GM10266 (cell line): ENCODE data around the gene NRIP1.

Experiments used
- DNase-seq: peaks from one replicate; pipeline ENCODE4 v3.0.0; 2012; ENCODE audit errors: extremely low spot score
- CTCF ChIP-seq: IDR thresholded peaks from 2 replicates; pipeline ENCODE4 v1.5.1; 2012; ENCODE audit warnings: mild to moderate bottlenecking, low read depth; ENCODE audit not compliant: control insufficient read depth, insufficient read depth; ENCODE audit errors: missing control alignments

Gene NRIP1

DNA sequence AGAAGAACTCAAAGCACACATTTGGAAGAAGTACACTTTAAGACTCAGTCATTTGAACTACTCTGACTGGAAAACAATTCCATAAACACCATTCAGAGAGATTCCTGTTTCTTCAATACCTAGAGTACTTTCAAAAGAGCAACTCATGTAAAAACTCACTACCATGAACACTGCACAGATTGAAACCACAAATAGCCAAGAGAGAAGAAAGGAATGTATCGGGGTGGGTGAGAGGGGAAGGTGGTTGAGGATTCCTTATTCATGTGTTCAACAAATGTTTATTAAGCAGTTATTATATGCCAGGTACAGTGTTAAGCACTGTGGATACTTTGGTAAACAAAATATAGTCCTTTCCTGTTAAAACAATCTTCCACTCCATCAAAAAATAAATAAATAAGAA, 64.7 kb downstream of the NRIP1 start:
- no peak for TF ChIP-seq CTCF
- DNase-seq: no peak

DNA sequence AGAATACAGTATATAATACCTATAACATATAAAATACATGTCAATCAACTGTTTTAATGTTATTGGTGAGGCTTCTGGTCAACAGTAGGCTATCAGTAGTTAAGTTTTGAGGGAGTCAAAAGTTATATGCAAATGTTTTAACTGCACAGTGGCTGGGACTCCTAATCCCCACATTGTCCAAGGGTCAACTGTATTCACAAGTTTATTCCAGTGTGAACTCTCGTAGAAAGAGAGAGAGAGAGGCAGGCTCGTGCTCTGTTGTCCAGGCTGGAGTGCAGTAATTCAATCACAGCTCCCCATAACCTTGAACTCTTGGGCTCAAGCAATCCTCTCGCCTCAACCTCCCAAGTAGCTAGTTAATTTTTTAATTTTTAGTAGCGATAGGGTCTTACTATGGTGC, 66.0 kb downstream of the NRIP1 start:
- DNase-seq: no peak
- TF ChIP-seq CTCF: no peak

DNA sequence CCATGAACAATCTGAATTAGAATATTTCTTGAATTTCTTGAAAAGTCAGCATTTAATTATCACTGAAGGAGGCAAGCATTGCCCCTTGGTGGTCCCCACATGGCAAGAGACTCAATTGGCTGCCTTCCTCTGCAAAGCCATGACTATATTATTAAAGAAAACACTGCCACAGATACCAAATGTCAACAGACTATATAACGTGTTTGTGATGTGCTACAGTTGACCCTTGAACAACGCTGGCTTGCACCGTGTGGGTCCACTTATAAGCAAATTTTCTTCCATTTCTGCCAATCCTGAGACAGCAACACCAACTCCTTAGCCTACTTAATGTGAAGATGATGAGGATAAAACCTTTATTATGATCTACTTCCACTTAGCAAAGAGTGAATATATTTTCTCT, 66.5 kb downstream of the NRIP1 start:
- DNase-seq: no peak
- no peak for TF ChIP-seq CTCF

- DNase-seq: no peak
- no peak for TF ChIP-seq CTCF
Measured at GRCh38 chr21:14995695-14996490, 68.9 kb downstream of the NRIP1 start.

DNA sequence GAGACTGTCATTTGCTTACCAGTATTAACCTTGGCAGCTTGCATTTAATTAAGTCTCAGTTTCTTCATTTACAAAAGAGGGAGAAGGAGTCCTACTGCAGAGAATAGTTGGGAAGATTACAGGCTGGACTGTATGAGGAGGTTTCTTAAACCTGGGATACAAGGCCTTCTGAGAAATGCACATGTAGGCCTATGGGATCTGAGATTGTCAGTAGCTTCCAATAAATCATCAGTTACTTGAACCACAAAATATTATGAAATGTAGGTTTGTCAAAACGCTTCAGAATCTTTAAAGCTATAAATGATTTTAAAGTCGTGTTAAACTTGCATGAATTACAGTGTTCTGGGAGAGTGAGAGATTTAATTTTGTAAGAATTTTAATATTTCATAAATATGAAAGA, 69.6 kb downstream of the NRIP1 start:
- no peak for DNase-seq
- TF ChIP-seq CTCF: no peak

DNA sequence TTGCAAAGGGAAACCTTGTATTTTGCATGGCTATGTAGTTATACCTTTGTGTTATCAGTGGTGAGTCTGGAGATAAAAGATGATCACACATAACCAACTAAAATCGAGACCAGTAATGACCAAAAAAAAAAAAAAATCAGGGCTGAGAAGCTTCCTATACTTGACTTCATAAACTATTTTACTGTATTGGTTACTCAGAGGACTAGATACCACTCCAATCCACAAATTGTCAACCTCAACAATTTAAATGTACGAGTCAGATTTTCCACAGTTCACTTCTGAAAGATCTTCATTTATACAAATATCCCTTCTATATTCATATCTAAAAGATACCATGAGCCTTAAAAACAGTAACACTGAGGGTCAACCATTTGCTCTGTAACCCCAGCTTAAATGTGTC, 71.7 kb downstream of the NRIP1 start:
- DNase-seq: no peak

More for the DNA sequence above, 71.7 kb downstream of the NRIP1 start:
- TF ChIP-seq CTCF: no peak
